GM21786 (cell line): ENCODE results near the gene STAT5A.

Experiments used
- ATAC-seq: cut with Tn5 transposase; IDR thresholded peaks from one replicate; pipeline ENCODE4 v1.9.1; 2021; ENCODE audit not compliant: unreplicated experiment

The STAT5A gene

DNA sequence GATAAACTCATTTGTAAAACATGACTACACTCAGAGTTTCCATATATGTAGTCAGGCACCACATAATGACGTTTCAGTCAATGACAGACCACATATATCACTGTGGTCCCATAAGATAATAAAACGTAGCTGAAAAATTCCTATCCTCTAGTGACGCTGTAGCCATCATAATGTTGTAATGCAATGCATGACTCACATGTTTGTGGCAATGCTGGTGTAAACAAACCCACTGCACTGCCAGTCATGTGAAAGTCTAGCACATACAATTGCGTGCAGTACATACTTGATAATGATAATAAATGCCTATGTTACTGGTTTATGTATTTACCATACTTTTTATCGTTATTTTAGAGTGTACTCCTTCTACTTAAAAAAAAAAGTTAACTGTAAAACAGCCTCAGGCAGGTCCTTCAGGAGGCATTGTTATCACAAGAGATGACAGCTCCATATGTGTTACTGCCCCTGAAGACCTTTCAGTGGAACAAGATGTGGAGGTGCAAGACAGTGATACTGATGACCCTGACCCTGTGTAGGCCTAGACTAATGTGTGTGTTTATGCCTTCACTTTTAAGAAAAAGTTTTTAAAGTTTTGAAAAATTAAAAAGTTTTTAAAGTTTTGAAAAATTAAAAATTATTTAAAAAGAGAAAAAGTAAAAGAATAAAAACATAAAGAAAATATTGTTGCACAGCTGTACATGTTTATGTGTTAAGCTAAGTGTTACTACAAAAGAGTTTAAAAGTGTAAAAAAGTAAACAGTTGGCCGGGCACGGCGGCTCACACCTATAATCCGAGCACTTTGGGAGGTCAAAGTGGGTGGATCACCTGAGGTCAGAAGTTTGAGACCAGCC is 21.2 kb upstream of the STAT5A start:
- ATAC-seq = no peak

DNA sequence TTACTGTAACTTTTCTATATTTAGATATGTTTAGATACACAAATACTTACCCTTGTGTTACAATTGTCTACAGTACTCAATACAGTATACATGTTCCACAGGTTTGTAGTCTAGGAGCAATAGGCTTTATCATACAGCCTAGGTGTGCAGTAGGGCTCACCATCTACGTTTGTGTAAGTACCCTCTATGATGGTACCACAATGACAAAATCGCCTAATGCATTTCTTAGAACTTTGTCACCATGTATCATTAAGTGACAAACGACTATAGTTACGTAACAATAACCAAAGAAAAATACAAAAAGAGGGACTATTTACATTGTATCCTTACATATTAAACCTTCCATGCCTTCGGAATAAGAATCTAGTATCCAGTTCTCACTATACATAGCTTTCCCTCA is 20.1 kb upstream of the STAT5A start:
- no peak for ATAC-seq

DNA sequence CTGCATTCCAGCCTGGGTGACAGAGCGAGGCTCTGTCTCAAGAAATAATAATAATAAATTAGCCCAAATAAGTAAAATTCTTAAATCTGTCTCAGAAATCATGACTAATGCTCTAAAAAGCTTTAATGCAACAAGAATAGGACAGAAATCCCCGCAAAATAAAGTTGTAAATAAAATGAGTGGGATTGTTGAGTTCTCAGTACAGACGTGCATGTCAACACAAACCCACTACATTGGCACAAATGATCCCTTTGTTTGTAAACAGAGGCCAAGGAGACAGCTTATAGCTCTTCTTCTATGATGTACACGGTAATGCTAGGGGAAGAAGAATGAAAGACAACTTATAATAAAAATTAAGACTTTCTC is 18.1 kb upstream of the STAT5A start:
- no peak for ATAC-seq

DNA sequence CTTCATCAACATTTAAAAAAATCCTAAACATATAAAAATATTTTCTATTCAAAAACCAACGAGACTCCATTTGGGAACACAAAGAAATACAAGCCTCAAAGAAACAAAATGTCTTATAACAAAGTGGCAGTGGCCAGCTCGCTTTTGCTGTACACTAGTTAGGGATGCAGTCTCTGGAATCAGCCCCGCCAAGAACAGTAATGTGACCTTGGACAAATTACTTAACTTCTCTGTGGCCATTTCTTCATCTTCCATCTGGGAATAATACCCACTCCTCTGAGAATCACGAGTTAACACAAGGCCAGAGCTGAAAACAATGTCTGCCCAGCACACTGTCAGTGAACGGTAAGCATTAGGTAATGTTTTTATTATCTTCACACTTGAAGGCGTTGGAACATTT is 17.7 kb upstream of the STAT5A start:
- no peak for ATAC-seq

DNA sequence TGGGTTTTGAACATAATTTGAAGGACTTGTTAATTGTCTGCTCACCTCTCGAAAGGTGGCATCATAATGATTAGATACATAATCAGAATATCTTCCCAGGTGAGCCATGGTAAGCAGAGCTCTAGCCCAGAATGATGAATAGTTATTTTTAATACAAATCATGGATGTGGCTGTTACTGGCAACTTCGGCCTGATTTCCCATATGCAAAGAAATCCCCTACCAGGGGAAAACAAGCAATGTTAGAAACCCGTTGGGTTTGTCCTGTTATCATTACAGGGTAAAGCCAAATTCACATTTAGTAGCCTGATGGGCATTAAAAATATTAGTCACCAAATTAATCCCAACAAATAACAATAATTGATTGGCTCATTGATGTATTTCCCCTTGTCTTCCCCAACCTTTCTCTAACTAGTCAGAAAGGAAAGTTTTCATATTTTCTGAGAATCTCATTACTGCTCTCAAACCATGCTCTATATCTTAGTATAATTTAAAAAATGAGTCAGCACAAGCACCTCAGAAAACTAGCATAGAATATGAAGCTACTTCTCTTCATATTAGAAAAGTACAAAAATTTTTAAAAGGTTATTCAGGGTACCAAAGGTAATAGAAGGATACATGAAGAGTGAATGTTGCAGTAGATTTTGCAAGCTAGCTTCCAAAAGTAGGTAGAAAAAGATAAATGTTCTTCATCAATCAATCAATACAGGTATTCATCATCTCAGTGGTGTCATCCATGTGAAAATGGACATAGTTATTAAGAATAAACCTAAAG is 17.1 kb upstream of the STAT5A start:
- no peak for ATAC-seq

DNA sequence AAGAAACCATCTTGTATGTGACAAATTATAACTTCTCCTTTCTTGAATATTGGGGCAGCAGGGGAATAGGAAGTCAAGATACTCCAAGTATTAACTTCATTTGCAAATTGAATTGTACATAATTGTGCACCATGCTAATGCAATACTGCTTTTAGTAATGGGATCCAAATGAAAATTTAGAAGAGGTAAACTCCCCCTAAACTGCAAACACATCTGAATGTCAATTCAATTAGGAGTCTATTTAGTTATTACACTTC is 16.6 kb upstream of the STAT5A start:
- no peak for ATAC-seq

DNA sequence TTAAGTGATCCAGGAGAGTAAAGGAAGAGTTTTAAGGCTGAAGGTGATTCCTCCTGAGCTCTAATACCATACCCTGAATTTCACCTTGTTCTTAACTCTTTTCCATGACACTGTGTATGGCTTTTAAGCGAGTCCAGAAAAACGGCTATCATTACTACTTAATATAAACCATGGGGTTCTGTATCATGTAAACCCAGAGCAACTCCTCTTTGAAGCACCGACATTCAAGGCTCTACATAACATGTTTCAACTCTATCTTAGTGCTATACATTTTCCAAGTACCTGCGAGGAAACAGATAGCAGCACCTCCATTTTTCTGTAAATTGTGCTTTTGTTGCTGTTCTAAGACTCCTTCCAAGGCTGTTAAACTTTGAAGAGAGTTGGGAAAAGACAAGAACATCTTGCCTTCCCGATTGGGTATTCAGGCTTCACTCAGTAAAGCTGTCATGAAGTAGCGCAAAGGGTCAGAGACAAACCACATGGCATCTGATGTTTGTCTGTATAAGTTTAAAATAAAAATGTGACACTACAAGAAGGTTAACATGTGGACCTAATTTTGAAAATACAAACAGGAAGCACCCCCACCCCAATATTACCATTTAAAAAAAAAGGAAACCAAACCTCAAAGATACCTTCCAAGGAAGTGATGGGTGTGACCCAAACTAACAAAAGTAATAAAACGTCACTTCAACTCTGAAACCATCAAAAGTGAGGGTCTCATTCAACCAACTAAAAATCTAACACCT is 16.0 kb upstream of the STAT5A start:
- ATAC-seq = no peak

DNA sequence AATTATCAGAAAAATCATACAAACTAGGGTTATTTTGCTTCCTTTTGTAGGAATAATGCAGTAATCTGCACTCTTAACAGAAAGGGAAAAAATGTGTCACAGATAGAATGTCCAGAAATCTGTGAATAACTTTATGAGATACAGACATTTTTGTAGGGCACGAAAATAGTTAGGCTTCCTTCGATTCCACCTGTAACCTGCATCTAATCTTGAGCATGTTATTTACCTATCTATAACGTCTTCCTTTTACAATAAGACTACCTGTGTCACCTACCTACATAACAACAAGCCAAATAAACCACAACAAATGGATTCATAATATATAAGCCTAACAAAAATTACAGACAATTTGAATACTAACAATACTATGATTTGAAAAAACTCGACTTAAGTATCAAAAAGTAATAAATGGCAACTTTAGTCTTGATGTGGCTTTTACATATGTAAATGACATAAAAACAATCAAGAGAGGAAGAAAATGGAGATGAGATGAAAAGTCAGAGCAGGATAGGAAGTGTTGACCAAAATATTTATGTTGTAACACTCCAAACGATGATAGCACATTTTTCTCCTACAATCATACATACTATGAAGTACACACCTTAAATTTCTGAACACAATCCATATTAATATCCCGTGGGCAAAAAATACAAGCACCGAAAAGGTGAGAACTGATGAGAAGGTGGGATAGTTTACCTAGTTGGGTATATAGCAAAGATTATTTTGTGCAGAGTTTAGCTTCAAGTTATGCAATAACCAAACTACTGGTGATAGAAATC is 14.6 kb upstream of the STAT5A start:
- ATAC-seq = no peak

DNA sequence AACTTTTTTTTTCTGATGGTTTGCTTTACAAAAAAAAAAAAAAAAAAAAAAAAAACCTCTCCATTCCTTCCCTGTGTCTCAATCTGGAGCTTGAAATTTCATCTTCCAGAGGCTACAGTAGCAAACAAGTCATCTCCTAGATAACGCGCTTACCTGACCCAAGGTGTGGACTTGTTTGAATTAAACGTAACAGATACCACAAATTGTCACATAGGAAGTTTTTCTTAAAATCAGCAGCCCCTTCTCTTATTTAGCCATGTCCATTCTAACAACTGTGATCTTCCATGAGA is 14.1 kb upstream of the STAT5A start:
- no peak for ATAC-seq

DNA sequence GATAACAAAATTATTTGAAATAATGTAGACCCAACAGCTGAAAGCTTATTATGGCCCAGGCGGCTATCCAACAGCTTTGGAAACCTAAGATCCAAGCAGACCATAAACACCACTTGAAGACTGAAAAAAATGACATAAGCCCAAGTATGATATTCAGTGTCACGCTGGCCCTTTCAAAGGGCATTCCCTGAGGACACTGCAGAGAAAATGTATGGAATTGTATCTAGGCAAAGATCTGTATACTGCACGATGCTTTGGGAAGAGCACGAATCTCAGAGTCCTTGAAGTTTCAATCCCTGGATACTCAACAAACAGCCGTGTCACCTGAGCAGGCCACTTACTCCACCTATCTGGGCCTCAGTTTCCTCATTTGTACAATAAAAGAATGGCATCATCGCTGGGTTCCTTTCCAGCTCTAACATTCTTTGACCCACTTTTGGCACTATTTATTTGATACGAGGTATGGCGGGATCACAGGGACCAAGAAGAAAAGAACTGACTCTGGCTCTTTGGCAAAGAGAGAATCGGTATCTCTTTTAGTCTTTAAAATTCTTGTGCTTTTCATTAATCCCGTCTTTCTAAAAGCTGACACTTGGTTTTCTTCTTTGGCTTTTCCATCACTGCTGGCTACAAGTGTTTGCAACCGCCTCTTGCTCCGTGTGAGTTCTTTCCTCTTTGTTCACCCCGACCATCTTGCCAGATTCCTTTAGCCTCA is 13.3 kb upstream of the STAT5A start:
- ATAC-seq = no peak

DNA sequence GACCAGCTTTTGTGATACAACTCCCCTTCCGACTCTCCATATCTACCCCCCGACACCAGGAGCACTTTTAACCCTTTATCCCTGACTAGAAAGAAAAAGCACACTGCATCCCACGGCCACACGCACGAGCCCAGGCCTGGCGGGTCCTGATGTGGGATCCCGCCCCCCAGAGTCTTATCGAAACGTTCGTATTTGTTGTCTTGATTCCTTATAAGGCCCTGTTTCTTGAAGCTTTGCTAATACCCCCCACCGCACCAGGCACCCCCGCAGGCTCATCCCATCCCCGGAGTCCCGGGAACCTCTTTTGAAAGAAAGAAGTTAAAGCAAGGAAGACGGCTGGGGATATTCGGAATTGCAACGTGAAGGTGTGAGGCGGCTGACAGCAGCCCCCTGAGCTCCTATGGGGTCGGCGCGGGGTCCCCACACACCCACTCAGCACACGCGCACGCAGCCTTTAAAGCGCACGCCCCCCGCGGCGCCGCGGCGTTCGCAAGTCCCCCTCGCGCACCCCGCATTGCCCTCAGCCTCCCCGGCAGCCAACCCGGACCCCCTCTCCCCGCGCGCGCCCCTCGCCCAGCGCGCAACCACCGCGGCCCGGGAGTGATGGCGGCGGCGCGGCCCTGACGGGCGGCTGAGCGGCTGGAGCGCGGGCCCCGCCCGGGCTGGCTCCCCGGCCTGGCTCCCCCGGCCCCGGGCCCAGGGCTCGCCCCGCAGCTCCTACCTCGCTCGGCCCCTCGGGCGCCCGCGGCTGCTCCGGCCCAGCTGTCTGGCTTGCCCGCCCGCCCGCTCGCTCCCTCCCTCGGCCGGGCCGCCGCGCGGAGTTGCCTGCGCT is 12.6 kb upstream of the STAT5A start:
- no peak for ATAC-seq

DNA sequence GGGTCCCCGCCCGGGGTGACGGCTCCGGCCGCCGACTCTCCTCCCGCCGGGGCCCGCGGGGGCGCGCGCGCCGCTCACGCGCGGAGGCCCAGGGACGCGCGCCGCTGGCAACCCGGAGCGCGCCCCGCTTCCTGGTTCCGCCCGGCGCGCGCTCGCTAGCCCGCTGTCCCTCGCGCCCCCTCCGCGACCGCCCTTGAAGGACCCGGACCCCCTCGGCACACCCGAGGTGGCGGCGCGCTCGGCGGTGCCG is 12.0 kb upstream of the STAT5A start, which contains the start of gene STAT5B:
TSS of gene STAT5B (minus strand) at position 33 of the 250 bp plus-strand sequence. CDS start 44,264 bp downstream, outside the sequence.
- no peak for ATAC-seq

DNA sequence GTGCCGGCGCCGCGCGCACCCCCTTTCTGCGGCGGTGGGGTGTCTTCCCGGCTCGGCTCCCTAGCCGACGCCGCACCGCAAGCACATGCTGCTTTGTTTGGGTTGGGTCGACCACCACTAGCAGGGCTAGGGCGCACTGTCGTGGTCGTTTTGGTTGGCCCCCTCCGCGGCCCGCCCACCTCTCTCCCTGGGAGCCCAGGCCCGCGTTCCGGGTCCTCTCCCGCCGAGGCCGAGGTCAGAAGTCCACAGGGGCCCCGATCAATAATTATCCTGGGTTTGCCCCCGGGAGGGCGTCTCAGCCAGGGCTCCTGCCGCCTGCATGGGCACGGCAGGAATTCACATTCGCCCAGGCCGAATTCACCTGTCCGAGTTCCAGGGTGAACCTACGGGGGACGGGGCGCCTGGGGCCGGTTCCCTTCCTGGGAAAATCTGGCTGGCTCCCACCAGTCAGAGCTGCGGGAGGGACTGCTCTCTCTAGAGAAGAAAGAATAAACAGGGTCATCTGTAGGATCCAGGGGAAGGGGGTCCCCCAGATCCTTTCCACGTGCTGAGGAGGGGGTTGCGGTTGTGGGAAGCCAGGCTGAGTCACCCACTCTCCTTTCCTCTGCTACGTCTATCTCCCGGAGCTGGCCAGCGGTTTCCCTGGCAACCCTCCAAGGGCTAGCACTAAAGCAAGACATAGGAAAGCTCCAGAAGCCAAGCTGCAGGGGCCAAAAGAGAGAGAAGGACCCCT is 11.5 kb upstream of the STAT5A start:
- ATAC-seq = no peak

DNA sequence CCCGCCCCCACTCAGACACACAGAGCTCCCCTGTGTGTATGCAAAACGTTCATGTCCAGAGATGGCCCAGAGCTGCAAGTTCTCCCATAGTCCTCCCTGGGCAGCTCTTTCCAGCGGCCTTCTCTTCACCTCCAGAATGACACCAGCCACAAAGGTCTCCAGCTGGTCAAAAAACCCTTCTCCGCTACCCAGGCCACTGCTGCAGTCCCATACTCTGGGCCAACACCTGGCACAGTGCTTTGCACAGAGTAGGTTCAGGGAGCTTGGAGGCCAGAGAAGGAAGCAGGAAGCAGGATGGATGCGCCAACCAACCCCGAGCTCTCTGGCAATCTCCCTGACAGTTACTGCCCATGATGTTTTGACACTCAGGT is 11.0 kb upstream of the STAT5A start:
- ATAC-seq = no peak

DNA sequence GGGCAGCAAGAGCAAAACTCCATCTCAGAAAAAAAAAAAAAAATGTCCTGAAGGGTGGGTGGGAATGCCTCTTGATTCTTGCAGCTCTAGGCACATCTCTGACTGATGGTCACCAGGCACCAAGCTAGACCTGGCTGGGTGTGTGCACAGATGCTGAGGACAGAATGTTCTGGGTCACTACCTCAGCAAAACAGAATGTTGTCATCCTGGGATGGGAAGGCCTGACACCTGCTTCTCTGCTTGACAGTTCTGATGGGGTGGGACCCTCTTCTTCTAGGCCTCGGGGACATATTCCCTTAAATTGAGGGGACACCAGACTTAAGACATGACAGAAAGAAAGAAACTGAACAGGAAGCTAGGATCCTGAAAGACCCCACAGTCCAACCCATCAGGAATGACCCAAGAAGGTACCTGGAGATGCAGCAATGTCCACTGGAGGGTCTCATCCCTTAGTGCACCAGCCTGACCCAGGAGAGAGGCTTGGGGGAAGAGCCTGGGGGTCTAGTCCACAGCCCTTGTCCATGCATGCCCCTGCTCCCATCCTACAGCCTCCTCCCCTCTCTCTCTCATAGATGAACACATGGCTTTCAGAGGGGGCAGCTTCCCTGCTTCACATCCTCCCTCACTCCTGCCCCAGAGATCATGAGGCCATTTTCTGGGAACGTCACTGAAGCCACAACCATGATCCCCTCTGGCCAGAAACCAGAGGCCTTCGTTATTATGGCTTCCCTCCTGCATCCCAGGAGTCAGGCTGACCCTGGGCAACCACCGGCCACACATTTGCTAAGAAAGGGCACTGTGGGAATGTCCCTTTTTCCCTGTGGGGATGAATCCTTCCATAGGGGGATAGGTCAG is 8.3 kb upstream of the STAT5A start:
- no peak for ATAC-seq

DNA sequence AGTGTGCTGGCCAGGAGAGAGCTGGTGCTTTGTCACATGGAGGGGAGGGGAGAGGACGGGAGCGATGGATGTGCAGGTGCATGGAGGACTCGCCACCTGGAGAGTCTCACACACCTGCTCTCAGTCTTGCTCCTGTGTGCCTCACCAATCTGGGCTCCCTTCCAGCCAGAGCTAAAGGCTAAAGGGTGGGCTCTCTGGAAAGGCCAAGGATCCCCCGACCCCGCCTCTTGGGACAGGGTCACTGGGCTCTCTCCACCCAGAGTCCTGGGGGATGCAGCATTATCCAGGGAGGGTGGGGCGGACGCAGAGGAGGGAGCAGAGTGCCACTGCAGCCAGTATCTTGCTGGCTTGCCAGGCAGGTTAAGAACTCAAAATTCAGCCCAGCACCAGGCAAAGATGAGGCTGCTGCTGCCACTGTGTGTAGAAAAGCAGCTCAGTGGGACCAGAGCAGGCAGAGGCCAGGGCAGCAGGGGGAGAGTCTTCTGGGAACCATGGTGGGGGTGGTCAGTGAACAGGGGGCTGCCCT is 6.7 kb upstream of the STAT5A start:
- ATAC-seq = no peak

DNA sequence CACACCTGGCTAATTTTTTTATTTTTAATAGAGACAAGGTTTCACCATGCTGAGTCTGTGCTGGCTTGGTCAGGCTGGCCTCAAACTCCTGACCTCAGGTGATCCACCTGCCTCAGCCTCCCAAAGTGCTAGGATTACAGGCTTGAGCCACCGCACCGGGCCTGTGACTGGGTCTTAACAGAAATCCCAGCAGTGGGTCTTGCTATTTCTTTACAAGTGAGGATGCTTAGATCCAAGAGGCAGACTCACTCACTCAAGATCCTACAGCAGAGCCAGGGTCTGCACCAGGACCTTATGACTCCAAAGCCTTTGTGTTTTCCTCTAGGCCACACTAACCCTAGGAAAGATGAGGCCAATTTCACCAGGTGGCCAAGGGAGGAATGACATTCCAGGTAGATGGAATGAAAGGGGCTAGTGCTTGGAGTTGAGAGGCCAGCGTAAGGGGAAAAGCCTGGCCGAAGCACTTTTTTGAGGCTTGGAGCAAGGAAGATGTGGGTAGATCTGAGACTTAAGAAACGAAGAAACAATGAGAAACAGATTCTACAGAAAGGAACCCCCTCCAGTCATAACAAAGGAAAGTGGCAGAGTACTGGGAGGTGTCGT is 5.7 kb upstream of the STAT5A start:
- ATAC-seq = no peak
